ENCODE results near the gene FAM20C.
A peak's percentile ranks its signal among the peaks of the same experiment; 100 is the strongest.

- TF ChIP-seq, protein P1, sequence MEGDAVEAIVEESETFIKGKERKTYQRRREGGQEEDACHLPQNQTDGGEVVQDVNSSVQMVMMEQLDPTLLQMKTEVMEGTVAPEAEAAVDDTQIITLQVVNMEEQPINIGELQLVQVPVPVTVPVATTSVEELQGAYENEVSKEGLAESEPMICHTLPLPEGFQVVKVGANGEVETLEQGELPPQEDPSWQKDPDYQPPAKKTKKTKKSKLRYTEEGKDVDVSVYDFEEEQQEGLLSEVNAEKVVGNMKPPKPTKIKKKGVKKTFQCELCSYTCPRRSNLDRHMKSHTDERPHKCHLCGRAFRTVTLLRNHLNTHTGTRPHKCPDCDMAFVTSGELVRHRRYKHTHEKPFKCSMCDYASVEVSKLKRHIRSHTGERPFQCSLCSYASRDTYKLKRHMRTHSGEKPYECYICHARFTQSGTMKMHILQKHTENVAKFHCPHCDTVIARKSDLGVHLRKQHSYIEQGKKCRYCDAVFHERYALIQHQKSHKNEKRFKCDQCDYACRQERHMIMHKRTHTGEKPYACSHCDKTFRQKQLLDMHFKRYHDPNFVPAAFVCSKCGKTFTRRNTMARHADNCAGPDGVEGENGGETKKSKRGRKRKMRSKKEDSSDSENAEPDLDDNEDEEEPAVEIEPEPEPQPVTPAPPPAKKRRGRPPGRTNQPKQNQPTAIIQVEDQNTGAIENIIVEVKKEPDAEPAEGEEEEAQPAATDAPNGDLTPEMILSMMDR (IDR thresholded peaks at IDR 0.05), result peak in 2 of 5 experiments; percentile 34 to 37
- no peak for TF ChIP-seq POLR2A (IDR thresholded peaks at IDR 0.05)
- no peak for TF ChIP-seq EP300 (IDR thresholded peaks at IDR 0.05)
These were observed 38.9 kb downstream of the FAM20C start for GRCh38 chr7:231030-231857.
